ENCODE measurements around the gene JPH3. TPM values are rescaled to one million over a fixed set of nuclear protein-coding genes. Genes with fewer than 3 reads are reported as not detected.

JPH3 gene
- total RNA-seq, 2 experiments from 2014 or later = 0.07 to 0.12 TPM

- POLR2A ChIA-PET = no interaction called here
- Mint-ChIP-seq H3K36me3 (no peaks in the 10 kb centered on the region), H3K4me3 (no peak overlapping the region), H3K27me3 (peaks cover 19% of the 10 kb centered on the region), H3K27ac (no peak overlapping the region), H3K9me3 (no peaks in the 10 kb centered on the region), H3K4me1 (ENCODE audit: low read depth) (no peaks in the 10 kb centered on the region)
- CTCF ChIA-PET = interaction anchor here (1.1 kb wide), 1 partner anchor 43 kb away, joined by 4 read pairs; no protein-coding TSS in a partner anchor
- intact Hi-C loops (cut with micrococcal nuclease) = no loop called here
- no peak for DNase-seq
Measured at GRCh38 chr16:87593710-87594258, 8.5 kb upstream of the JPH3 start.

GRCh38 chr16:87595712-87596111, 6.6 kb upstream of the JPH3 start:
- CTCF ChIA-PET = interaction anchor here (1.3 kb wide), 1 partner anchor 40 kb away, joined by 4 read pairs; no protein-coding TSS in a partner anchor
- peaks cover 26% of the 10 kb centered on the region for H3K27me3 Mint-ChIP-seq
- H3K4me3 Mint-ChIP-seq = no peak overlapping the region
- DNase-seq = no peak
- POLR2A ChIA-PET = no interaction called here
- no peaks in the 10 kb centered on the region for H3K4me1 Mint-ChIP-seq (ENCODE audit: low read depth)
- H3K27ac Mint-ChIP-seq = no peak overlapping the region
- H3K9me3 Mint-ChIP-seq = peaks cover 4% of the 10 kb centered on the region
- no peaks in the 10 kb centered on the region for H3K36me3 Mint-ChIP-seq
- intact Hi-C loops (cut with micrococcal nuclease) = no loop called here

- peaks cover 4% of the 10 kb centered on the region for H3K9me3 Mint-ChIP-seq
- peaks cover 31% of the 10 kb centered on the region for H3K27me3 Mint-ChIP-seq
- ChIA-PET POLR2A (no interaction called here), CTCF (interaction anchor here (1.3 kb wide), 1 partner anchor 39 kb away, joined by 4 read pairs; no protein-coding TSS in a partner anchor)
- no peak overlapping the region for H3K27ac Mint-ChIP-seq
- no peaks in the 10 kb centered on the region for H3K4me1 Mint-ChIP-seq (ENCODE audit: low read depth)
- no peak for DNase-seq
- intact Hi-C loops (cut with micrococcal nuclease) = no loop called here
- no peak overlapping the region for H3K4me3 Mint-ChIP-seq
- H3K36me3 Mint-ChIP-seq = no peaks in the 10 kb centered on the region
Measured at GRCh38 chr16:87597324-87597830, 4.9 kb upstream of the JPH3 start.

GRCh38 chr16:87598431-87598830, 3.9 kb upstream of the JPH3 start:
- Mint-ChIP-seq H3K4me3 (no peak overlapping the region), H3K27me3 (peaks cover 35% of the 10 kb centered on the region), H3K36me3 (no peaks in the 10 kb centered on the region), H3K4me1 (ENCODE audit: low read depth) (peaks cover 6% of the 10 kb centered on the region), H3K27ac (no peak overlapping the region), H3K9me3 (peaks cover 4% of the 10 kb centered on the region)
- ChIA-PET CTCF (interaction anchor here (1.3 kb wide), 1 partner anchor 38 kb away, joined by 4 read pairs; no protein-coding TSS in a partner anchor), POLR2A (no interaction called here)
- intact Hi-C loops (cut with micrococcal nuclease) = no loop called here
- no peak for DNase-seq

- H3K9me3 Mint-ChIP-seq = peaks cover 4% of the 10 kb centered on the region
Measured at GRCh38 chr16:87600246-87600645, 2.1 kb upstream of the JPH3 start.

GRCh38 chr16:87601401-87601981, 817 bp upstream of the JPH3 start:
- intact Hi-C loops (cut with micrococcal nuclease) = no loop called here
- peaks cover 10% of the 10 kb centered on the region for H3K4me1 Mint-ChIP-seq (ENCODE audit: low read depth)
- H3K27me3 Mint-ChIP-seq = peaks cover 56% of the 10 kb centered on the region
- H3K36me3 Mint-ChIP-seq = no peaks in the 10 kb centered on the region
- ChIA-PET CTCF (interaction anchor here (0.6 to 1.7 kb wide), 2 partner anchors 22 to 34 kb away, joined by 3 to 10 read pairs; no protein-coding TSS in a partner anchor), POLR2A (no interaction called here)
- no peak overlapping the region for H3K4me3 Mint-ChIP-seq
- peaks cover 4% of the 10 kb centered on the region for H3K9me3 Mint-ChIP-seq
- no peak overlapping the region for H3K27ac Mint-ChIP-seq
- DNase-seq = no peak

More at GRCh38 chr16:87600246-87600645, 2.1 kb upstream of the JPH3 start:
- POLR2A ChIA-PET = no interaction called here
- DNase-seq = no peak
- no peak overlapping the region for H3K27ac Mint-ChIP-seq
- CTCF ChIA-PET = interaction anchor here (1.7 kb wide), 1 partner anchor 35 kb away, joined by 10 read pairs; no protein-coding TSS in a partner anchor
- peaks cover 50% of the 10 kb centered on the region for H3K27me3 Mint-ChIP-seq
- no peaks in the 10 kb centered on the region for H3K36me3 Mint-ChIP-seq
- H3K4me1 Mint-ChIP-seq (ENCODE audit: low read depth) = peaks cover 10% of the 10 kb centered on the region
- intact Hi-C loops (cut with micrococcal nuclease) = no loop called here
- no peak overlapping the region for H3K4me3 Mint-ChIP-seq

- H3K4me1 Mint-ChIP-seq (ENCODE audit: low read depth) = peaks cover 10% of the 10 kb centered on the region
- ChIA-PET POLR2A (no interaction called here), CTCF (no interaction called here)
- H3K4me3 Mint-ChIP-seq = peak overlapping the region; percentile 62
- peaks cover 68% of the 10 kb centered on the region for H3K27me3 Mint-ChIP-seq
- H3K9me3 Mint-ChIP-seq = peaks cover 4% of the 10 kb centered on the region
- intact Hi-C loops (cut with micrococcal nuclease) = no loop called here
- H3K27ac Mint-ChIP-seq = no peak overlapping the region
- DNase-seq = no peak
- H3K36me3 Mint-ChIP-seq = no peaks in the 10 kb centered on the region
Measured at GRCh38 chr16:87602821-87603683, 744 bp downstream of the JPH3 start.

- Mint-ChIP-seq H3K27ac (no peak overlapping the region), H3K27me3 (peaks cover 72% of the 10 kb centered on the region), H3K36me3 (no peaks in the 10 kb centered on the region), H3K9me3 (peaks cover 4% of the 10 kb centered on the region), H3K4me1 (ENCODE audit: low read depth) (peaks cover 10% of the 10 kb centered on the region), H3K4me3 (no peak overlapping the region)
- no peak for DNase-seq
- CTCF ChIA-PET = no interaction called here
- POLR2A ChIA-PET = no interaction called here
- intact Hi-C loops (cut with micrococcal nuclease) = no loop called here
Measured at GRCh38 chr16:87603684-87604633, 1.7 kb downstream of the JPH3 start.

- Mint-ChIP-seq H3K27me3 (peaks cover 65% of the 10 kb centered on the region), H3K27ac (no peak overlapping the region), H3K4me1 (ENCODE audit: low read depth) (peaks cover 10% of the 10 kb centered on the region), H3K4me3 (no peak overlapping the region), H3K9me3 (no peaks in the 10 kb centered on the region), H3K36me3 (no peaks in the 10 kb centered on the region)
- DNase-seq = no peak
- CTCF ChIA-PET = interaction anchor here (1.7 kb wide), 1 partner anchor 31 kb away, joined by 5 read pairs; no protein-coding TSS in a partner anchor
- intact Hi-C loops (cut with micrococcal nuclease) = no loop called here
- POLR2A ChIA-PET = no interaction called here
Measured at GRCh38 chr16:87604634-87605111, 2.4 kb downstream of the JPH3 start.

GRCh38 chr16:87607223-87607622, 4.9 kb downstream of the JPH3 start:
- Mint-ChIP-seq H3K4me3 (no peak overlapping the region), H3K9me3 (no peaks in the 10 kb centered on the region), H3K27me3 (peaks cover 48% of the 10 kb centered on the region), H3K36me3 (no peaks in the 10 kb centered on the region), H3K27ac (no peak overlapping the region), H3K4me1 (ENCODE audit: low read depth) (peaks cover 10% of the 10 kb centered on the region)
- ChIA-PET CTCF (no interaction called here), POLR2A (no interaction called here)
- no peak for DNase-seq
- intact Hi-C loops (cut with micrococcal nuclease) = no loop called here

- CTCF ChIA-PET = no interaction called here
- Mint-ChIP-seq H3K4me3 (no peak overlapping the region), H3K27me3 (peaks cover 47% of the 10 kb centered on the region), H3K9me3 (no peaks in the 10 kb centered on the region), H3K27ac (no peak overlapping the region), H3K36me3 (no peaks in the 10 kb centered on the region), H3K4me1 (ENCODE audit: low read depth) (peaks cover 9% of the 10 kb centered on the region)
- POLR2A ChIA-PET = no interaction called here
- intact Hi-C loops (cut with micrococcal nuclease) = no loop called here
- DNase-seq = no peak
Measured at GRCh38 chr16:87607871-87608270, 5.6 kb downstream of the JPH3 start.
